GM12801 (cell line): ENCODE results near the gene GINS1.

Experiments used
- TF ChIP-seq, protein P1 (sequence below): IDR thresholded peaks from one replicate; pipeline ENCODE4 v1.5.1; 2011; ENCODE audit warnings: control low read depth; ENCODE audit not compliant: insufficient read length; ENCODE audit errors: extremely low read depth

Gene GINS1

GRCh38 chr20:25476106-25477013, 68.9 kb downstream of the GINS1 start:
- TF ChIP-seq, protein P1, sequence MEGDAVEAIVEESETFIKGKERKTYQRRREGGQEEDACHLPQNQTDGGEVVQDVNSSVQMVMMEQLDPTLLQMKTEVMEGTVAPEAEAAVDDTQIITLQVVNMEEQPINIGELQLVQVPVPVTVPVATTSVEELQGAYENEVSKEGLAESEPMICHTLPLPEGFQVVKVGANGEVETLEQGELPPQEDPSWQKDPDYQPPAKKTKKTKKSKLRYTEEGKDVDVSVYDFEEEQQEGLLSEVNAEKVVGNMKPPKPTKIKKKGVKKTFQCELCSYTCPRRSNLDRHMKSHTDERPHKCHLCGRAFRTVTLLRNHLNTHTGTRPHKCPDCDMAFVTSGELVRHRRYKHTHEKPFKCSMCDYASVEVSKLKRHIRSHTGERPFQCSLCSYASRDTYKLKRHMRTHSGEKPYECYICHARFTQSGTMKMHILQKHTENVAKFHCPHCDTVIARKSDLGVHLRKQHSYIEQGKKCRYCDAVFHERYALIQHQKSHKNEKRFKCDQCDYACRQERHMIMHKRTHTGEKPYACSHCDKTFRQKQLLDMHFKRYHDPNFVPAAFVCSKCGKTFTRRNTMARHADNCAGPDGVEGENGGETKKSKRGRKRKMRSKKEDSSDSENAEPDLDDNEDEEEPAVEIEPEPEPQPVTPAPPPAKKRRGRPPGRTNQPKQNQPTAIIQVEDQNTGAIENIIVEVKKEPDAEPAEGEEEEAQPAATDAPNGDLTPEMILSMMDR, result no peak

DNA sequence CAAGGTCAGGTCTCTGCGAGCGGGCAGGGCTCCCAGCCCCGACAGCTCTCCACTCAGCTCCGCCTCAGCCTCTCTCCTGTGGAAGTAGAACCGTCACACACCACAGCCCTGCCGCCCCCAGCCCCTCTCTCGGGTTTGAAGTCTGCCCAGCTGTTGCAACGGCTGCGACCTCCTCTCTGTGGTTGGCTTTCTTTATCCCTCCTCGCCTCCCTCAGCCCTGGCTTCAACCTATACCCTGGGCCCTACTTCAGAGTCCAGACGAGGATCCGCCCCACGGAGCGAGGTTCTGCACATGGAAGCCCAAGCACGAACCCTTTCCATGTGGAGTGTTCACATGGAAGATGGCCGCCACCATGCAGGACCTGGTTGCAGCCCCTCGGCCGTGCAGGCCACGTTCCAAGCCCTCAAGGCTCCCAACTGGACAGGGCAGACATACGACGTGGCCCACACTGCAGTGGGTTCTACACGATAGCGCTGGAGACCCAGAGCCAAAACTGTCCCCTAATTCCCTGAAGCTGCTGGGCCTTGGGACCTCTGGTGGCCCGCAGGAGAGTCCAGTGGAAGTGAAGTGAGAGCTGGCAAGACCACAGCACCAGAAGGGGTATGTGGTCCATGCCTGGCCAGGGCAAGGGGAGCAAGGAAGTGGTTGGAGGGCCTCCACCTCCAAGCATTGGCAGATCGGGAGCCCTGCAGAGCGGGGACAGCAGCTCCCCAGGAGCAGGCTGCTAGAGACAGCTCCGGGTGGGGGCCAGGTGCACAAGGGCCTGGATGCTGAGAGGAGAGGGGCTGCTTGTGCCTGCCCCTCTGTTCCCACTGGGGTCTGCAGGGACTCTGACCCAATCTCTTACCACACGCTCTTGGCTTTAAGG, 69.8 kb downstream of the GINS1 start:
- TF ChIP-seq, protein P1, result no peak

- TF ChIP-seq, protein P1, result no peak
Measured at GRCh38 chr20:25478889-25479568, 71.6 kb downstream of the GINS1 start.

DNA sequence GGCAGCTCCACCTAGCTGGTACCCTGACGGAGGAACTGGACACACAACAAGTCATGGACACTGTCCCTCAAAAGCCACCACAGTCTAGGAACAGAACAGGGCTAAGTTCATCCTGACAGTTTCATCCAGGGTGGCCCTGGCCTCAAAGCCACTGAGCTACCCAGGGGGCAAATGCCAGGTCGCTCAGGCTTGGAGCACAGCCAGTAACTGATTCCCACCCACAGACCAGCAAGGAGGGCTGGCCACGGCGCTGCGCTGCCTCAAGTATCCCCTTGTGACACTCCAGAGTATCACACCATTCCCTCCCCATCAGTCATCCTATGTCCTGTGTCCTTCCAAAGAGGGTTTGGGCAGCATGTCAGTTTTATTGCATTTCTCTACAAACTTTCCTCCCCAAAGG, 72.2 kb downstream of the GINS1 start:
- TF ChIP-seq, protein P1, result no peak

DNA sequence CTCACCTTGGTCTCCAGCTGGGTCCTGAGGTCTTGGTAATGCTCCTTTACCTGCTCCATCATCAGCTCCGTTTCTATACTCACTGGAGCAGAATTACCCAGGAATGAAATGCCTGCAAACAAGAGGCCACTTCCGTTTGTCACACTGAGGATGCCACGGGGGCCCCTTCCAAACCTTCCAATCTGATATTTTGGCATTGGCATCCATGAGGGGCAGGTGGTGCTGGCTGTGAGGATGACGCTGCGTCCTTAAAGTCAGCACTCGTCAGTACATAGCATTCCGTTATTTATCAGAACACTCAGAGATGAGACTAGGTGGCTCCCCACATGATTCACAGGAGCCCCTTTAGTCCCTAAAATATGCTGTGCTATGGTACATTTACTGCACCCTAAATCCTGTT, 72.7 kb downstream of the GINS1 start:
- TF ChIP-seq, protein P1, result no peak

- TF ChIP-seq, protein P1, result no peak
Measured at GRCh38 chr20:25480797-25481196, 73.3 kb downstream of the GINS1 start.
